Measurements from ENCODE around the gene IRAG1.

Gene IRAG1

DNA sequence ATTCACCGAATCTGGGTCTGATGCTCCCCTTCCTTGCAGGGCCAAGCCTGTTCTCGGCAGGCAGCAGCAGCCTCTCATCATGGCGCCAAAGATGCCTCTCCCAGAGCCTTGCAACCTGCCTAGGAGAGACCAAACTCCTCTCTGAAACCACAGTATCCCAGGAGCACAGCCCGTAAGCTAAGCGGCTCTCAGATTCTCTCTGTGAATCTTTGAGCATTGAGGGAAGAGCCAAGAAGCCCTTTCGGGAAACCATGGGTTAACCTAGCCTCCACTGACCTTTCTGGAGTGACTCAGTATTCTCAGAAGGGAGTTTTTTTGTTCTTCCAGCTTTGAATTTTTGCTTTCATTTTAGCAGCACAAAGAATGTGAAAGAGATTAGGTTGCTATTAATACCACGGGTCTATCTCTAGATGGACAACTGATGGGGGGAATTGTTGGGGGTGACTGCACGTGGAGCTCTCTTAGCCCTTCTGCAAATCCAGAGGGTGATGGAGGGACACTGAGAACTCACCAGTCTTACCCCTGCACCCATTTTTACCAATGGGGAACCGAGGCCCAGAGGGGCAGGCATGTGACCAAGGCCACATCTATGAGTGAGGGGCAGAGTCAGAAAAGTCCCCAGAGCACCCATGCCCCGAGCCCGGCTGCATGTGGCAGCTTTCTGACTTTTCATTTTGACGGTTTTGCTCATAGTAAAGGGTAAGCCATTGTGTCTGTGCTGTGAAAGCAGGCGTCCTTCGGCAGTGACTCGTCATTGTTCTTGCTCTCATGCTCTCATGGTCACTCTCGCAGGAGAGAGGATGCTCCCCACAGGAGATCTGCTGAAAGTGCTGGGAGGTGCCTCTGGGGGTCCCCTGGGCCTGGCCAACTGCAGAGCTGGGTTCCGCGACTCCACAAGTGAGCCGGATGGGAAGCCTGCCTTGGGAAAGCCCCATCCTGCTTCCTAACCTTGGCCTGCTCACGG, 36.0 kb downstream of the IRAG1 start:
- H3K9me3 ChIP-seq (ENCODE audit: insufficient read depth, low read length), result no peaks in the 10 kb centered on the region
- no peak overlapping the region for H3K4me3 ChIP-seq (ENCODE audit: insufficient read depth, low read length, poor library complexity, severe bottlenecking)
- no peak overlapping the region for H3K9ac ChIP-seq (ENCODE audit: low read length)
- H3K27ac ChIP-seq (ENCODE audit: low read depth, low read length), result no peak overlapping the region
- H4K20me1 ChIP-seq (ENCODE audit: low read depth, low read length), result no peaks in the 10 kb centered on the region
- H3K4me2 ChIP-seq (ENCODE audit: low read depth, low read length, poor library complexity, severe bottlenecking), result no peak overlapping the region
- H3K79me2 ChIP-seq (ENCODE audit: insufficient read depth, low read length), result no peaks in the 10 kb centered on the region
- no peak for TF ChIP-seq EZH2phosphoT487 (conservative IDR thresholded peaks at IDR 0.05; ENCODE audit: low read length)
- TF ChIP-seq, protein P1, sequence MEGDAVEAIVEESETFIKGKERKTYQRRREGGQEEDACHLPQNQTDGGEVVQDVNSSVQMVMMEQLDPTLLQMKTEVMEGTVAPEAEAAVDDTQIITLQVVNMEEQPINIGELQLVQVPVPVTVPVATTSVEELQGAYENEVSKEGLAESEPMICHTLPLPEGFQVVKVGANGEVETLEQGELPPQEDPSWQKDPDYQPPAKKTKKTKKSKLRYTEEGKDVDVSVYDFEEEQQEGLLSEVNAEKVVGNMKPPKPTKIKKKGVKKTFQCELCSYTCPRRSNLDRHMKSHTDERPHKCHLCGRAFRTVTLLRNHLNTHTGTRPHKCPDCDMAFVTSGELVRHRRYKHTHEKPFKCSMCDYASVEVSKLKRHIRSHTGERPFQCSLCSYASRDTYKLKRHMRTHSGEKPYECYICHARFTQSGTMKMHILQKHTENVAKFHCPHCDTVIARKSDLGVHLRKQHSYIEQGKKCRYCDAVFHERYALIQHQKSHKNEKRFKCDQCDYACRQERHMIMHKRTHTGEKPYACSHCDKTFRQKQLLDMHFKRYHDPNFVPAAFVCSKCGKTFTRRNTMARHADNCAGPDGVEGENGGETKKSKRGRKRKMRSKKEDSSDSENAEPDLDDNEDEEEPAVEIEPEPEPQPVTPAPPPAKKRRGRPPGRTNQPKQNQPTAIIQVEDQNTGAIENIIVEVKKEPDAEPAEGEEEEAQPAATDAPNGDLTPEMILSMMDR (IDR thresholded peaks at IDR 0.05; ENCODE audit: insufficient read depth, low read length, poor library complexity, severe bottlenecking), result no peak
- H2AFZ ChIP-seq (ENCODE audit: low read depth, low read length, severe bottlenecking), result no peak overlapping the region
- no peaks in the 10 kb centered on the region for H3K27me3 ChIP-seq (ENCODE audit: low read length)
- no peaks in the 10 kb centered on the region for H3F3A ChIP-seq (ENCODE audit: insufficient read depth)
- no peaks in the 10 kb centered on the region for H3K9me2 ChIP-seq (replicated peaks; ENCODE audit: insufficient read depth, low read length)
- H3K36me3 ChIP-seq (ENCODE audit: low read length), result no peaks in the 10 kb centered on the region

DNA sequence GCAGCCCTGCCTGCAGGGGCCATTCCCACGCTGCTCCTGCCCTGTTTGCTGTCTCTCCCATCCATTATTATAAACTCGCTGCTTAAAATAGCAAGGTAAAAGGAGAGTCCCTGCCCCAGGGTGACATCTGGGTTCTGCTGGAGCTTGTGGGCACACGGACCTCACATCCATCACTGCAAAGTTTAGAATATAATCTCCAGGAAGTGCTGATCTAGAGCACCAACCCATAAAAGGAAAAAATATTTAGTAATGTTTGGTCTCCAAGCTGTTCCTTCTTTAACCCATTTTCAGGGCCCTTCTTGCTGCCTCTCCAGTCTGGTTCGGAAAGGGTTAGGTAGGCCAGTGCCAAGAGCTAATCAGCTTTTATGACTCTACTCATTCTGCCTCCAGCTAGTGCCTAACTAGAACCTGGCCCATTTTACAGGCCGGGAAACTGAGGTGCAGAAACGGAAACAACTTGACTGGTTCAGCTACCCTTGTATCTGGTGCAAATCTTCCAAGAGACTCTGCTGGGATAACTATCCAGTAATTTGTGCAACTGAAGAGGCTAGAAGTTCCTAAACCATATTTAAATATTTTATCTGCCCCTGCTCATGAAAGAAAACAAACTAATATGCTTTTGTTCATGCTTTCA, 37.5 kb downstream of the IRAG1 start:
- Histone ChIP-seq H3K9ac (ENCODE audit: low read length) (no peak overlapping the region), H3F3A (ENCODE audit: insufficient read depth) (no peaks in the 10 kb centered on the region), H3K9me3 (ENCODE audit: insufficient read depth, low read length) (no peaks in the 10 kb centered on the region), H3K27me3 (ENCODE audit: low read length) (no peaks in the 10 kb centered on the region), H2AFZ (ENCODE audit: low read depth, low read length, severe bottlenecking) (no peak overlapping the region), H3K79me2 (ENCODE audit: insufficient read depth, low read length) (no peaks in the 10 kb centered on the region), H3K27ac (ENCODE audit: low read depth, low read length) (no peak overlapping the region), H3K4me3 (ENCODE audit: insufficient read depth, low read length, poor library complexity, severe bottlenecking) (no peak overlapping the region), H4K20me1 (ENCODE audit: low read depth, low read length) (no peaks in the 10 kb centered on the region), H3K9me2 (replicated peaks; ENCODE audit: insufficient read depth, low read length) (no peaks in the 10 kb centered on the region), H3K4me2 (ENCODE audit: low read depth, low read length, poor library complexity, severe bottlenecking) (no peak overlapping the region), H3K36me3 (ENCODE audit: low read length) (no peaks in the 10 kb centered on the region)
- TF ChIP-seq EZH2phosphoT487 (conservative IDR thresholded peaks at IDR 0.05; ENCODE audit: low read length), result no peak
- TF ChIP-seq, protein P1 (IDR thresholded peaks at IDR 0.05; ENCODE audit: insufficient read depth, low read length, poor library complexity, severe bottlenecking), result no peak

DNA sequence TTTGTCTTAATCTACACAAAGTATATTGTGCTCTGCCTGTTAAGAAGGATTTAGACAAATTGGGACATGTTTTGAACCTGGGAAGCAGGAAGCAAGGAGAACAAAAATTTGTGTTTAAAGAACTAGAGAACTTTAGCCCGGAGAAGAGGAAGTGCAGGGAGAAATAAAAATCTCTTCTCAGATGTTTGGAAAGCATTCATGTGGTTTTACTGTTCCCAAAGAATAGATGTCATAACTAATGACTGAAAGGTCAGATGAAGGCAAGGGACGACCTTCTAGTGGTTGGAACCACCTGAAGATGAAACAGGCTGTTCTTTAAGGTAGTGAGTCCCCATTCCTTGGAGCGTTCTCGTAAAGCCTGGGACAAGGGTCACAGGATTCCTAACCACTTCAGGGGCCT, 38.3 kb downstream of the IRAG1 start:
- H3K79me2 ChIP-seq (ENCODE audit: insufficient read depth, low read length), result no peaks in the 10 kb centered on the region
- no peaks in the 10 kb centered on the region for H3K9me3 ChIP-seq (ENCODE audit: insufficient read depth, low read length)
- no peaks in the 10 kb centered on the region for H4K20me1 ChIP-seq (ENCODE audit: low read depth, low read length)
- no peak overlapping the region for H3K27ac ChIP-seq (ENCODE audit: low read depth, low read length)
- TF ChIP-seq, protein P1 (IDR thresholded peaks at IDR 0.05; ENCODE audit: insufficient read depth, low read length, poor library complexity, severe bottlenecking), result no peak
- TF ChIP-seq EZH2phosphoT487 (conservative IDR thresholded peaks at IDR 0.05; ENCODE audit: low read length), result no peak
- H3K27me3 ChIP-seq (ENCODE audit: low read length), result no peaks in the 10 kb centered on the region
- no peak overlapping the region for H3K4me2 ChIP-seq (ENCODE audit: low read depth, low read length, poor library complexity, severe bottlenecking)
- no peak overlapping the region for H2AFZ ChIP-seq (ENCODE audit: low read depth, low read length, severe bottlenecking)
- no peaks in the 10 kb centered on the region for H3K9me2 ChIP-seq (replicated peaks; ENCODE audit: insufficient read depth, low read length)
- no peak overlapping the region for H3K4me3 ChIP-seq (ENCODE audit: insufficient read depth, low read length, poor library complexity, severe bottlenecking)
- H3F3A ChIP-seq (ENCODE audit: insufficient read depth), result no peaks in the 10 kb centered on the region
- H3K36me3 ChIP-seq (ENCODE audit: low read length), result no peaks in the 10 kb centered on the region
- no peak overlapping the region for H3K9ac ChIP-seq (ENCODE audit: low read length)
